Neutrophil (primary cell): Measurements from ENCODE around the gene HMCN2.

Experiments used
- H3K27ac ChIP-seq: fragments of 200-600 bp; sonication (generic); 2 replicates; pipeline ENCODE4 v1.5.1; 2016; ENCODE audit warnings: mild to moderate bottlenecking, moderate library complexity
- H3K27me3 ChIP-seq: fragments of 200-600 bp; sonication (generic); 2 replicates; pipeline ENCODE4 v1.6.0; 2016; ENCODE audit warnings: mild to moderate bottlenecking
- H3K36me3 ChIP-seq: fragments of 200-600 bp; sonication (generic); 2 replicates; pipeline ENCODE4 v1.5.1; 2017
- H3K4me1 ChIP-seq, 2 experiments: fragments of 200-600 bp in 1 of 2; sonication (generic) in 1 of 2; 1 replicate in 1 of 2; 2 replicates in 1 of 2; pipeline versions ENCODE4 v1.5.1 to v1.6.1; 2013 to 2016; ENCODE audit warnings: low read depth in 1 of 2, low read length in 1 of 2, mild to moderate bottlenecking in 1 of 2, moderate library complexity in 1 of 2; ENCODE audit not compliant: control insufficient read depth in 1 of 2, insufficient read depth in 1 of 2
- H3K4me3 ChIP-seq, 2 experiments: fragments of 200-600 bp in 1 of 2; sonication (generic) in 1 of 2; 1 replicate in 1 of 2; 2 replicates in 1 of 2; pipeline ENCODE4 v1.5.1; 2013 to 2016; ENCODE audit warnings: low read depth in 1 of 2, low read length in 1 of 2, mild to moderate bottlenecking in 1 of 2, moderate library complexity in 1 of 2
- H3K9me3 ChIP-seq: fragments of 200-600 bp; sonication (generic); 2 replicates; pipeline ENCODE4 v1.5.1; 2016
- CTCF ChIP-seq: fragments of 200-600 bp; sonication (generic); IDR thresholded peaks from 2 replicates; pipeline ENCODE4 v1.5.1; 2016; ENCODE audit warnings: antibody characterized with exemption

The HMCN2 gene

GRCh38 chr9:130429381-130429780, 163.8 kb downstream of the HMCN2 start:
- Histone ChIP-seq H3K9me3 (no peaks in the 10 kb centered on the region), H3K4me1 (no peaks in the 10 kb centered on the region), H3K27ac (no peak overlapping the region), H3K27me3 (peaks cover 33% of the 10 kb centered on the region), H3K36me3 (no peaks in the 10 kb centered on the region), H3K4me3 (no peak overlapping the region)
- TF ChIP-seq CTCF = no peak

- H3K9me3 ChIP-seq = no peaks in the 10 kb centered on the region
- H3K27ac ChIP-seq = no peak overlapping the region
- TF ChIP-seq CTCF = no peak
- H3K36me3 ChIP-seq = no peaks in the 10 kb centered on the region
- no peak overlapping the region for H3K4me3 ChIP-seq
- no peaks in the 10 kb centered on the region for H3K4me1 ChIP-seq
- H3K27me3 ChIP-seq = peaks cover 38% of the 10 kb centered on the region
These were observed 164.3 kb downstream of the HMCN2 start for GRCh38 chr9:130429831-130430230.

GRCh38 chr9:130430232-130430631, 164.7 kb downstream of the HMCN2 start:
- Histone ChIP-seq H3K4me3 (no peak overlapping the region), H3K27me3 (peaks cover 42% of the 10 kb centered on the region), H3K27ac (no peak overlapping the region), H3K4me1 (no peaks in the 10 kb centered on the region), H3K36me3 (no peaks in the 10 kb centered on the region), H3K9me3 (no peaks in the 10 kb centered on the region)
- TF ChIP-seq CTCF = no peak

- Histone ChIP-seq H3K36me3 (no peaks in the 10 kb centered on the region), H3K27me3 (peaks cover 49% of the 10 kb centered on the region), H3K9me3 (no peaks in the 10 kb centered on the region), H3K4me1 (no peaks in the 10 kb centered on the region), H3K4me3 (no peak overlapping the region), H3K27ac (no peak overlapping the region)
- TF ChIP-seq CTCF = no peak
These were observed 165.4 kb downstream of the HMCN2 start for GRCh38 chr9:130430734-130431535.

- no peak for TF ChIP-seq CTCF
- Histone ChIP-seq H3K36me3 (no peaks in the 10 kb centered on the region), H3K9me3 (no peaks in the 10 kb centered on the region), H3K4me3 (no peak overlapping the region), H3K27ac (no peak overlapping the region), H3K4me1 (no peaks in the 10 kb centered on the region), H3K27me3 (peaks cover 57% of the 10 kb centered on the region)
These were observed 166.2 kb downstream of the HMCN2 start for GRCh38 chr9:130431536-130432303.
